Activated CD4-positive, alpha-beta T cell treated with anti-CD3 and anti-CD28 coated beads, Interleukin-2, Interleukin-6, amounts not matched to agents 100 ng/mL and 50 ng/mL, durations not matched to agents 16 hours and 8 hours (primary cell): ENCODE results near the gene LY6G6C.
A peak's percentile ranks its signal among the peaks of the same experiment; 100 is the strongest.
"Not testable (repeated sequence)": the region's sequence is repeated elsewhere in the genome, so short reads cannot be mapped to it uniquely, and the experiment has no call there.

ENCODE experiments used
- DNase-seq: peaks from one replicate; pipeline ENCODE4 v3.0.0-alpha.2; 2020

LY6G6C gene

DNA sequence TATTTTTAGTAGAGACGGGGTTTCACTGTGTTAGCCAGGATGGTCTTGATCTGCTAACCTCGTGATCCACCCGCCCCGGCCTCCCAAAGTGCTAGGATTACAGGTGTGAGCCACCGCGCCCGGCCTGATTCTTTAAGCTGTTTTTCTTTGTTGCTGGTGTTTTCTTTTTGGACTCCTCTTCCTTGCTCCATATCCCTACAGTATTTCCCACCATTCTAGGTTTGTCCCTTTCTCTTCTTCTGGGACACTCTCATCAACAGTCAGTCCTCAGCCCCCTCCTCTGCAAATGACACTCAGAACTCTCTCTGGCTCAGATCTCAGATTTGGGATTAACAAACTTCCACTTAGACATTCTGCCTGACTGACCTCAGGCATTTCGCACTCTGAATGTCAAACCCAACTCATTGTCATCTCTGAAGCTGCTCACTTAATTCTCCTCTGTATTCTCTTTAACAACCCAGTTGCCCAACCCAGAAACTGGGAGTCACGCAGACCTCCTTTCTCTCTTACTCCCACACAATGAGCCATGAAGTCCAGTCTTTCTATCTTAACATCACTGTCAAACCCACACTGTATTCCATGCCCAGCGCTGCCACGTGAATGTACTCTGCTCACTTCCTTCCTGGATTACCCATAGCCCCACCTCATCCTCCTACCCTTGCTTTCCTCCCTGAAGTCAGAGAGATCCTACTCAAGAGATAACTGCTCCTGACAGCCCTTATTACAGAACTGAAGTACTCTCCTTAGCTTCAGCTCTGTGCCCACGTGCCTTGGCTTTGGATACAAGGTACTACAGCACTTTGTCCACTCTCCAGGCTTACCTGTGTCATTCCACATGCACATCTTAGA is 4.2 kb upstream of the LY6G6C start:
- DNase-seq = no peak

DNA sequence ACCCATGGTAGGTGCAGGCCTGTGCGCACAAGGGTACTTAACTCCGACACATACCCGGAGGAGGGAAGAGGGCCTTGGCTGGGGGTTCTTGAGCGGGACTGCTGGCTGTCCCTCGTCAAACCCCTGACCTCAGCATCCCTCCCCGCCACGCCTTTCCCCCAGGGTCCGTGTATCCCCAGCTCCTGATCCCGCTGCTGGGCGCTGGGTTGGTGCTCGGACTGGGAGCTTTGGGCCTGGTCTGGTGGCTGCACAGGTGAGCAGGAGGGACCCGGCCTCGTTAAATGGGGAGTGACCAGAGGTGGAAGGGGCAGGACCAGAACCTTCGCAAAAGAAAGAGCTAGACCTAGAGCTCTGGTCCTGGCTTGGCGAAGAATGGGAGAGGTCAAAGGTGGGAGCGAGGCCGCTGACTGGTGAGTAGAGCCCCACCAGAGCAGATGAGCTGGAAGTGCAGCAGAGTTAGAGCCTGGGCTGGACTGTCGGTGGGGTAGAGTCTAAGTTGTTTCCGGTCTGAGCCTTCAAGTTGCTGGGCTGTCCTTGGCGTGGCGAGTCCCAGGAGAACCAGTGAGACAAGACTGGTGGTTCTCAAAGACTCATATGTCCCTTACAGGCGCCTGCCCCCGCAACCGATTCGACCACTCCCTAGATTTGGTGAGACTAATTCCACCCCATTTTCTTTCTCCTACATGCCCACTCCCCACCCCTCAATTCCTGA is 2.6 kb upstream of the LY6G6C start:
- DNase-seq = no peak

DNA sequence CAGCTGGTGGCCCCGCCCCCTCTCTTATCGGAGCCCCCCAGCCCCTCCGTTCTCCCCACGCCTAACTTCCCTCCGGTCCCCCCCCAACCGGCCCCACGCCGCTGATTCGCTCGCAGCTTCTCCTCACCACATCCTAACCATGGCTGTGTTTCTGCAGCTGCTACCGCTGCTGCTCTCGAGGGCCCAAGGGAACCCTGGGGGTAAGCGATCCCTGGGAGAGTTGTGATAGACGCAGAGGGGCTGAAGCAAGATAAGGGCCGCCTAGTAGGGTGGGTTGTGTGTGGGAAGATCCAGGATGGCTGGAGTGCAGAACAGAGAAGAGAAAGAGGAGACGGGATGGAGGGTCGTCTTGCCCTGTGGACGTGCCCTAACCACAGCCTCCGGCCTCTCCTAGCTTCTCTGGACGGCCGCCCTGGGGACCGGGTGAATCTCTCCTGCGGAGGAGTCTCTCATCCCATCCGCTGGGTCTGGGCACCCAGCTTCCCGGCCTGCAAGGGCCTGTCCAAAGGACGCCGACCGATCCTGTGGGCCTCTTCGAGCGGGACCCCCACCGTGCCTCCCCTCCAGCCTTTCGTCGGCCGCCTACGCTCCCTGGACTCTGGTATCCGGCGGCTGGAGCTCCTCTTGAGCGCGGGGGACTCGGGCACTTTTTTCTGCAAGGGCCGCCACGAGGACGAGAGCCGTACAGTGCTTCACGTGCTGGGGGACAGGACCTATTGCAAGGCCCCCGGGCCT is 1.9 kb upstream of the LY6G6C start, which contains the start of gene MPIG6B:
Gene MPIG6B, plus strand, starts transcription at position 129 of the 735 bp plus-strand sequence. Its CDS starts 11 bp downstream, at position 140.
- DNase-seq = no peak

DNA sequence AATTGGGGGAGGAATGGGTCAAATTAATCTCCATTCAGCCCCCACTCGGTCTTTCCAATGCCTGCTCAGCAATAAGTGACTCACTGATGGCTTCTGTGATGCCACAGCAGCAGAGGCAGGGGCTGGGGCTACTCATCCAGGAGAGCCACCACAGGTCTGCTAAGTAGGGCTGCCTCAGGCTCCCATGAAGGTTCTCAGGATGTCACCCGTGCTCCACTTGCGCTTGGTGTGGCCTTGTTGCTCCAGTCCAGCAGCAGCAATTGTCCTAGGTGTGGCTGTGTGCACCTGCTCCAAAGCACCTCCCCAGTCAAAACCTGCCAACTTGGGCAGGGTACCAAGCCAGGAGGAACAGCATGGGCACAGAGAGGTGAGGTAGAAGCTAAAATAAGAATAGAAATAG is 627 bp upstream of the LY6G6C start:
- no peak for DNase-seq

DNA sequence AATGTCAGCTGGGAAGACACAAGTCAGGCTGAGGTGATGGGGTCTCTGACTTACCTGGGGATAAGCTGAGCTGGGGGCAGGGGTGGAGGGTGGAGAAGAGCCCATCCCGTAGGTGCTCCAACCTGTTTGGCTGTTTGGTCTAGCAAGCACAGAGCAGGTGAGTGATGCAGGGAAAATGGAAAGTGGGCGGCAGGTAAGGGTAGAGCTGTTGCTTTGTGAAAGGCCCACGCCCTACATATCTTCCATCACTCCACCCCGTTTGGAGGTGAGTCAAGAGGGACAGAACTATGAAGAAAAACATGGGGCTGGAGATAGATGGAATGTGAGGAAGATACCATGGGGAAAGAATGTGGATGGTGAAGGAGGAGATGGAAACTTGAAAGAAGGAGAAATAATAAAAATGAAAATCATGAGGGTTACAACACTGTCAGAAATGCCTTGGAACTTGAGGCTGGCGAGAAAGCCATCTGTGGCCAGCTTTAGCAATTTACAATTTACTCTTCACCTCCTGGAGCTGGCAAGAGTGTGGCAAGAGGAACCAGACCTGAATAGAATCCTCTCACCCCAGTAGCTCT is 1.3 kb downstream of the LY6G6C start:
- no peak for DNase-seq

DNA sequence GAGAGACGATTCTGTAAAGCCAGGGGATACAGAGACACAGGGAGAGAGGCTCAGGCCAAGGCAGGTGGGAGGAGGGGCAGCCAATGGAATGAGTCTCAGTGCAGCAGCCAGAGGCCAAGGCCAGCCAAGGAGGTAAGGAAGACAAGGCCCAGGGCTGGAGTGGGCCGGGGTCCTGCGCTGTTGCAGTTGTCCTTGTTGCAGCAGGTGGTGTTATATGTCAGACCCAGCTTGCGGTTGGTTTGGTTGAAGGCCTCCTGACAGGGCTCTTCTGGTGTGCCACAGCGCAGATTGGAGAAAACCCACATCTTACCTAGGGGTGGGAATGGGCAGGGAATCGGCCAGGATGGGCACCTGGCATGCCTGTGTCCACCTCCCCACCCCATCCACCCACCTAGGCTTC is 2.5 kb downstream of the LY6G6C start:
- no peak for DNase-seq

DNA sequence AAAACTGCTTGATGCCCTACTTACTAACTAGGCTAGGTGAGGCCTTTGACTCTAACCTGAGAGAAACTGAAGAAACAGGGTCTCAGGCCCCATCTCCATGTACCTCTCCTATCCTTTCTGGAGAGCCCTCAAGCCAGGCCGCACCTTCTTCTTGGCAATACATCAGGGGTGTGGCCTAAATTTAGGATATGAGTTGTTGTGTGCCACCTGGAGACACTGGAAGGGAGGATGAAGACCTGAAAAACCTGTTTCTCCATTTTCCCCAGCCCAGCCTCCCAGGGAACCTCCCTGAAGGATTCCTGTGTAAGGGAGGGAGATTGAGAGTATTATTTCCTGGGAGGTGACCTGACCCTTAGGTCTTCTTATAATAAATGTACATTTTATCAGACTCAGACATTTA is 3.3 kb downstream of the LY6G6C start:
- DNase-seq = no peak

DNA sequence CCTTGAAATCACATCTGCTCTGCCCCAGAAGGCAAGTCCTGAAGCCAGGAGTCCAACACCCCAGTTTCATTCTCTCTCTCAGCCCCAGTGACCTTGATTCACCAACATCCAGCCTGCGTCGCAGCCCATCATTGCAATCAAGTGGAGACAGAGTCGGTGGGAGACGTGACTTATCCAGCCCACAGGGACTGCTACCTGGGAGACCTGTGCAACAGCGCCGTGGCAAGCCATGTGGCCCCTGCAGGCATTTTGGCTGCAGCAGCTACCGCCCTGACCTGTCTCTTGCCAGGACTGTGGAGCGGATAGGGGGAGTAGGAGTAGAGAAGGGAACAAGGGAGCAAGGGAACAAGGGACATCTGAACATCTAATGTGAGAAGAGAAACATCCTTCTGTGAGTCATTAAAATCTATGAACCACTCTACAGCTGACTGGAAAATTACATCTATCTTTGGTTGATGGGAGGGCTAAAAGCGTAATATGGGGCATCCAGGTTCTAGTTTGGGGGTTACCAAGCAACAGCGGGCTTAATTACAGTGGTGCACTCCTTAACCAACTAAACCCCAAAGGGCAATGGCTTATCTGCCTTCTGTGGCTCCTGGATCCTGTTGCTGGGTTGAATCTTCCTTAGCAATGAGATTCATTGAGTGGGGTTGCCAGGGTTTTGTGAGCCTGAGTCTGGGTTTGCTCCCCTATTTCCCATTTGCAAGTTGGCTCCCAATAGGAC is 3.9 kb downstream of the LY6G6C start:
- DNase-seq = no peak

DNA sequence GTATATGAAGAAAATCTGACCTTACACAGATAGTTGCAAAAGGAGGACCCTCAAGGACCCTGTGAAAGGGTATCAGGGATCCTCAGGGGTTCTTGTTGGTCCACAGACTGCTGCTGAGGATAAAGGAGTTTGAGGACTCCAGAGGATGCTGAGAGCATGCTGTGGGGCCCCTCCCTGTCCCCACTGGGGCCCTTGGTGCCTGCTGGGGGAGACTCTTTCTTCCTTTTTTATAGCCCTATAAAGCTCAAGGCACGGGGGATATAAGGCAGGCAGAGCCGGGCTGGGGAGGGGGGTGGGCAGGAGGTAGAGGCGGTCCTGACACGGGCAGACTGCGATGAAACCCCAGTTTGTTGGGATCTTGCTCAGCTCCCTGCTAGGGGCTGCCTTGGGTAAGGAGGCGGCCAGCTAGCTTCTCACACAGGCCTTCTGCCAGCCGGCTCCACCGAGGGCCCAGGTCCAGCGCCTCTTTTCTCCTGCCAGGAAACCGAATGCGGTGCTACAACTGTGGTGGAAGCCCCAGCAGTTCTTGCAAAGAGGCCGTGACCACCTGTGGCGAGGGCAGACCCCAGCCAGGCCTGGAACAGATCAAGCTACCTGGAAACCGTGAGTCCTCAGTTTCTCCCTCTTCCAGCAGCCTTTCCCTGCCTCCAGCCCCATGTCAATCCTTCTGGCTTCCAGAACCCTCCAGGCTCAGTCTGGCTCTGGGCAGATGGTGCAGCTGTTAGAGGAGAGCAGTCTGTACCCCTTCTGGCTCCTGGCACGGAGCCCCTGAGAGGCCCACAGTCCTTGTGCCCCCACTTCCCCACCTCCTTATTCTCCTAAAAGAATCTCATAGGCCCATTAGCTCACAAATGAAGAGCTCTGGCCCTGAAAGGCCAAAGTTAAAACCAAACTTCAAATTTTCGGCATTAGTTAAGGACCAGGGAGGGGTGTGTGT is 6.3 kb downstream of the LY6G6C start, which contains the start of gene LY6G6D:
Gene LY6G6D, plus strand, starts transcription at position 327 of the 937 bp plus-strand sequence. Its CDS starts 8 bp downstream, at position 335.
- DNase-seq = no peak

DNA sequence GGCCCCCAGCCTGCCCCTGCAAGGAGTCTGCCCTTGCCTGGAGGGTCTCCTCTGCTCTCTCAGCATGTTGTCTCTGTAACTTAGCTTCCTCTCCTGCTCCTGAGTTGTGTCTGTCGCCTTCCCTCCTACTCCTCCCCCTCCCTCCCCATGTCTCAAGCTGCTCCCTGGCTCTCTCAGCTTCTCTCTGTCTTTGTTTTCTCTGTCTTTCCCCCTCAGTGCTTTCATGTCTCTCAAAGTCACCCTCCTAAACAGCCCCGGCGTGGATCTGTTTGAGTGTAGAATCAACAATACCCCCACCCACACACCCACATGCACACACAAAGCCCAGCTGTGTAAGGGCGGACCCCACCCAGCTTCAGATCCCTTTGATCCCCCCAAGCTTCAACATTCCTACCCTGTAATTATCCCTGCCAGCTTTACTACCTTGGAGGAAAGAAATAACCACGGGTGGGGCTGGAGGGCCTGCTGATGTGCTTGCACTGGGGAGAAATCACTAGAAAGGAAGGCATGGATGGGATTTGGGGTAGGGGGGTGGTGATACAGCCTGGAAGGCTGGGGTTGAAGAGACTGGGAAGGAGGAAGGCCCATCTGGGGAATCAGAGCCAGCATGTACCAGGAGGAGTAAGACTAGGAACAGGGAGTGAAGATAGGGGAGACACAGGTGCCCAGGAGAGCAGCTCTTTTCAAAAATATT is 7.4 kb downstream of the LY6G6C start:
- no peak for DNase-seq

DNA sequence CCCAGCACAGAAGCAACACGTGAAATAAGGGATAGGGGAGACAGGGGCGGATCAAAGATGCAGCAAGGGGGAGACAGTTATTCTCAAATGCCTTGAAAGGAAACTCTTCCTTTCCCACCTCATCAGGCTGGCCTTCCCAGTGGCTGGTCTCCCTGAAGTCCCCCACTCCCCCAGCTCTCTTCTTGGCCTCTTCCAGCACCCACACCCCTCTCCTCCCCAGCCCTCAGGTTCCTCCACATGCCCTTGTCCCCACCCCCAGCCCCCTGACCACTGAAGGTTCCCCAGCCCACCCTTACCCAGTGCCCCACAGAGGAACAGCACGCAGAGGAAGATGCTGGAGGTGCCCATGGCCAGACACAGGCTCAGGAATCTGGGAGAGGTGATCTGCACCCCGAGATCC is 8.1 kb downstream of the LY6G6C start:
- no peak for DNase-seq

DNA sequence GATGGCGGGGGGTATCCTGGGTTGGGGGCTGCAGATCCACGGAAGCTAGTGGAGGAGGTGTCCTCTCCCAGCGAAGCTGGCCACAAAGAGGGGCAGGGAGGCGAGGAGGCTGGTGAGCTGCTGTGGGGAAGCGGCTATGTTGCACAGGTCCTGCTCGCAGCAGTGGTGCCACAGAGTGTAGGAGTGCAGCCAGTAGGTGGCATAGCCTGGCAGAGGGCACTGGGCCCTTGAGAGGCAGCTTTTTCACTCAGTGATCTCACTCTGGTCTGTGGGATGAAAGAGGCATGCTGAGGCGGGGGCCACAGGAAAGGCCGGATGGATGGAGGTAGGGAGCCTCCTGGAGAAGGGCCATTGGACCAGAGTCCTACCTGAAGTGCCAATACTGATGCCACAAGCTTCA is 9.2 kb downstream of the LY6G6C start:
- peak; percentile 21 for DNase-seq

DNA sequence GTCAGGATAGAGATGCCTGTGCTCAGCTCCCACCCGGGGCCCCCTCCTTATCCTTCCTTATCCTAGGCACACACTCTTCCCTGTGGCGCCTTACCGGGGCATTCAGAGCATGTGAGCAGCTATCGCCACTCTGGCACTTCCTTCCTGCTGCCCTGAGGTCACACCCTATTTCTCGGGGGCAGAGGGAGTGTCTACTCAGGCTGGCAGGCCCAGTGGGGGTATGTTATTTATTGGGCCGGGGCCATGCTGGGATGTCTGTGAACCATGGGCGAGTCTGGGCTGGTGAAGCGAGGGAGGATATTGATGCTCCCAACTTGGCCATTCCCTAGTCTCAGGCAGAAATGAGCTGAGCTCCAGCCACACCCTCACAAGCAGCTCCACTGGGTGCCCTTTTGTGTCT is 10.3 kb downstream of the LY6G6C start:
- no peak for DNase-seq

DNA sequence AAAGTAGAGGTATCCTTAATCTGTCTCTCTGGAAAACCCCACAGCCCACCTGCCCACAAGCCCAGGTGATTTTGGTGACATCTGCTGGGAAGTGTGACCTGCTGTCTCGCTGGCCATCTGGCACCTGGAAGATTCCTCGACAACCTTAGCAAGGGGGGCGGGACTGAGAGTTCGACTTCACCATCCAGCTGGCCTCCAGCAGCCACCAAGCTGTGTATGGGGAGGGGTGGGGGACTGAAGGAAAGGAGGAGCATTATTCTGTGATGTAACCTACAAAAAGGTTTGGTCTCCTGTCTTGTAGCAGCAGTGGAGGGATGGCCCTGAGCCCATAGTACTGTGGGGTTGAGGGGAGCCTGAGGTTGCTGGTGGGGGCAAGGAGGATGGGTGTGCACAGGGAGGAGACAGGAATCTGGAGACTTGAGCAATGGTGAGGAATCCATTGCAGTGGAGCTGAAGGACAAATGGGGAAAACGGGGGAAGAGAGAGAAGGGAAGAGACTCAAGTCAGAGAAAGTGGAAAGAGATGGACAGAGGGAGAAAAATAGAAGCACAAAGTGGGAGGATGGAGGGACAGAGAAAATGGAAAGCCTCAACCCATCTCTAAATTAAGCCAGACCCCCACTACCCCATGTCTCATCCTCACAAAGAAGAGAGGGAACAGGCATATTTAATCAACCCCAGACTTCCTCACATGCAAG is 10.9 kb downstream of the LY6G6C start:
- DNase-seq = no peak

DNA sequence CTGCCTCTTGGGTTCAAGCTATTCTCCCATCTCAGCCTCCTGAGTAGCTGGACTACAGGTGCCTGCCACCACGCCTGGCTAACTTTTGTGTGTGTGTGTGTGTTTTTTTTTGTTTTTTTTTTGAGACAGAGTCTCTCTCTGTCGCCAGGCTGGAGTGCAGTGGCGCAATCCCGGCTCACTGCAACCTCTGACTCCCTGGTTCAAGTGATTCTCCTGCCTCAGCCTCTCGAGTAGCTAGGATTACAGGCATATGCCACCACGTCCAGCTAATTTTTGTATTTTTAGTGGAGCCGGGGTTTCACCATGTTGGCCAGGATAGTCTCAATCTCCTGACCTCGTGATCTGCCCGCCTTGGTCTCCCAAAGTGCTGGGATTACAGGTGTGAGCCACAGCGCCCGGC is 12.4 kb downstream of the LY6G6C start:
- not testable (repeated sequence) for DNase-seq

DNA sequence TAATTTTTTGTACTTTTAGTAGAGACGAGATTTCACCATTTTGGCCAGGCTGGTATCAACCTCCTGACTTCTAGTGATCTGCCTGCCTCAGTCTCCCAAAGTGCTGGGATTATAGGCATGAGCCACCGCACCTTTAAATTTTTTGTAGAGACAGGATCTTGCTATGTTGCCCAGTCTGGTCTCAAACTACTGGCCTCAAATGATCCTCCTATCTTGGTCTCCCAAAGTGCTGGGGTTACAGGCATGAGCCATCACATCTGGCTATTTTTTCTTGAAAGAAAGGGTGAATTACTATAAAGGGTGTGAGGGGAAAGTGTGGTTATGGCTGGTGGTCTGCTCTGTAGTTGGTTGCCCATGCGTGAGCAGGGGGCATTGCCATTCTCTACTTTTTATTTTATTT is 13.3 kb downstream of the LY6G6C start:
- no peak for DNase-seq

DNA sequence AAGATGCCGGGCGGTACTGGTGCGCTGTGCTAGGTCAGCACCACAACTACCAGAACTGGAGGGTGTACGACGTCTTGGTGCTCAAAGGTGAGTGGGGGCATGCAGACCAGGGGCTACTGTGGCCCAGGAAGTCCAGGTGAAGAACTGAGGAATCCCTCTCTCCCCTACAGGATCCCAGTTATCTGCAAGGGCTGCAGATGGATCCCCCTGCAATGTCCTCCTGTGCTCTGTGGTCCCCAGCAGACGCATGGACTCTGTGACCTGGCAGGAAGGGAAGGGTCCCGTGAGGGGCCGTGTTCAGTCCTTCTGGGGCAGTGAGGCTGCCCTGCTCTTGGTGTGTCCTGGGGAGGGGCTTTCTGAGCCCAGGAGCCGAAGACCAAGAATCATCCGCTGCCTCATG is 13.8 kb downstream of the LY6G6C start:
- no peak for DNase-seq

DNA sequence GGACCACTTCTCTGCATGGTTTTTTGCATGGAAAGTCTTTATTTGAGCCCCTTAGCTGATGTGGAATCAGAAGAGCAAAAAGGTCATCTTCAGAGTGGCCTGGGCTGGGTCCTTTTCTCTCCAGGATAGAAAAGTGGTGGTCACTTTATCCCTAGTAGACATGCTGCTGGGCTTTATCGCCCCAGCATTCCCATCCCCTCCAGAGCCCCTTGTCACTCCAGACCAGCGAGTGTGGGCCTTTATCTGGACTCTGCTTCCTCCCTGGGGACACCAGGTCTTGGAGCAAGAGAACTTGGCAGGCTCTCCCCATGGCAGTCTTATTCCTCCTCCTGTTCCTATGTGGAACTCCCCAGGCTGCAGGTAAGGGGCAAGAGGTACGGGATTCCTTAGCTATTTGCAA is 14.9 kb downstream of the LY6G6C start, which contains the start of gene LY6G6F:
Gene LY6G6F, plus strand, starts transcription at position 268 of the 400 bp plus-strand sequence. Its CDS starts 41 bp downstream, at position 309.
- no peak for DNase-seq

DNA sequence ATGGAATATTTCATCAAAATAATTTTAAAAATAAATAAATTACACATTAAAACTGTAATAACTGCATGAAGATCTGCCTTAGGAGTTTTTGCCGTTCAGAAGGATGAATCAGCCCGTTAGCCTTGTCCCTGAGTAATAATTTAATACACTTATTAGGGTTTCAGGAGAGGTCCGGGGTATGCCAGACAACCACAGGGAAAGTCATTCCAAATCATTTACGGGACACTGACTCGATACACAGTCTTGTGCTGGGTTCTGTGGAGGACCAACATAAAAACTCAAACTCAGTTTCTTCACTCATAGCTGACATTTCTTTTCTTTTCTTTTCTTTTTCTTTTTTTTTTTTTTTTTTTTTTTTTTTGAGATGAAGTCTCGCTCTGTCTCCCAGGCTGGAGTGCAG is 15.6 kb downstream of the LY6G6C start:
- DNase-seq = no peak
